ENCODE data around the gene ASMT.
"Not testable (repeated sequence)": the region's sequence is repeated elsewhere in the genome, so short reads cannot be mapped to it uniquely, and the experiment has no call there.

The ASMT gene

DNA sequence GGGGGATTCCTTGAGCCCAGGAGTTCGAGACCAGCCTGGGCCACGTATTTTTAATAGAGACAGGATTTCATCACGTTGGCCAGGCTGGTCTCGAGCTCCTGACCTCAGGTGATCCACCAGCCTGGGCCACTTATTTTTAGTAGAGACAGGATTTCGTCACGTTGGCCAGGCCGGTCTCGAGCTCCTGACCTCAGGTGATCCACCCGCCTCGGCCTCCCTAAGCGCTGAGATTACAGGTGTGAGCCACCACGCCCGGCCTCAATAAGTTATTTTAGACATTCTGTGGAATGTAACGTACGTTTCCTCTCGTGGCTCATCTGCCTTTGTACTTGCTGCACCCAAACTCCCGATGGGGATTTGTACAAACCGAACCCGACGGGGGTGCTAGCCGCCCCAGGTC is 8.8 kb downstream of the ASMT start:
- Histone ChIP-seq H3K27ac (ENCODE audit: poor library complexity, severe bottlenecking) (no peak overlapping the region), H3K4me3 (ENCODE audit: severe bottlenecking) (no peak overlapping the region), H3K4me1 (ENCODE audit: insufficient read depth, poor library complexity, severe bottlenecking) (no peaks in the 10 kb centered on the region), H3K36me3 (ENCODE audit: low read depth) (no peaks in the 10 kb centered on the region), H3K27me3 (ENCODE audit: insufficient read depth, poor library complexity, severe bottlenecking) (no peaks in the 10 kb centered on the region), H3K9me3 (ENCODE audit: severe bottlenecking) (no peaks in the 10 kb centered on the region)
- TF ChIP-seq, protein P1, sequence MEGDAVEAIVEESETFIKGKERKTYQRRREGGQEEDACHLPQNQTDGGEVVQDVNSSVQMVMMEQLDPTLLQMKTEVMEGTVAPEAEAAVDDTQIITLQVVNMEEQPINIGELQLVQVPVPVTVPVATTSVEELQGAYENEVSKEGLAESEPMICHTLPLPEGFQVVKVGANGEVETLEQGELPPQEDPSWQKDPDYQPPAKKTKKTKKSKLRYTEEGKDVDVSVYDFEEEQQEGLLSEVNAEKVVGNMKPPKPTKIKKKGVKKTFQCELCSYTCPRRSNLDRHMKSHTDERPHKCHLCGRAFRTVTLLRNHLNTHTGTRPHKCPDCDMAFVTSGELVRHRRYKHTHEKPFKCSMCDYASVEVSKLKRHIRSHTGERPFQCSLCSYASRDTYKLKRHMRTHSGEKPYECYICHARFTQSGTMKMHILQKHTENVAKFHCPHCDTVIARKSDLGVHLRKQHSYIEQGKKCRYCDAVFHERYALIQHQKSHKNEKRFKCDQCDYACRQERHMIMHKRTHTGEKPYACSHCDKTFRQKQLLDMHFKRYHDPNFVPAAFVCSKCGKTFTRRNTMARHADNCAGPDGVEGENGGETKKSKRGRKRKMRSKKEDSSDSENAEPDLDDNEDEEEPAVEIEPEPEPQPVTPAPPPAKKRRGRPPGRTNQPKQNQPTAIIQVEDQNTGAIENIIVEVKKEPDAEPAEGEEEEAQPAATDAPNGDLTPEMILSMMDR (IDR thresholded peaks at IDR 0.05; ENCODE audit: poor library complexity, severe bottlenecking) = no peak
- ATAC-seq (ENCODE audit: low read depth) (no peak), DNase-seq (ENCODE audit: low spot score) (no peak)

- H3K36me3 ChIP-seq (ENCODE audit: low read depth); H3K4me1 ChIP-seq (ENCODE audit: insufficient read depth, poor library complexity, severe bottlenecking); H3K27ac ChIP-seq (ENCODE audit: poor library complexity, severe bottlenecking); H3K9me3 ChIP-seq (ENCODE audit: severe bottlenecking); H3K27me3 ChIP-seq (ENCODE audit: insufficient read depth, poor library complexity, severe bottlenecking); H3K4me3 ChIP-seq (ENCODE audit: severe bottlenecking); DNase-seq (ENCODE audit: low spot score); ATAC-seq (ENCODE audit: low read depth): not testable (repeated sequence)
Observed at GRCh38 chrX:1624158-1624860, 9.4 kb downstream of the ASMT start.

DNA sequence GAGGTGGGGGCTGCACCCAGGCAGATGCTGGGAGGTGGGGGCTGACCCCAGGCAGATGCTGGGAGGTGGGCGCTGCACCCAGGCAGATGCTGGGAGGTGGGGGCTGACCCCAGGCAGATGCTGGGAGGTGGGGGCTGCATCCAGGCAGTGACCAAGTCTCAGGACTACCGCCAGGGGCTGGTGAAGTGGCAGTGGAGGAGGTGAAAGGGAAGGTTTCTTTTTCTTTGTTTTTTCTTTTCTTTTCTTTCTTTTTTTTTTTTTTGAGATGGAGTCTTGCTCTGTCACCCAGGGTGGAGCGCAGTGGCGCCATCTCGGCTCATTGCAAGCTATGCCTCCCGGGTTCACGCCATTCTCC is 10.0 kb downstream of the ASMT start:
- not testable (repeated sequence) for H3K4me1 ChIP-seq (ENCODE audit: insufficient read depth, poor library complexity, severe bottlenecking); H3K9me3 ChIP-seq (ENCODE audit: severe bottlenecking); H3K4me3 ChIP-seq (ENCODE audit: severe bottlenecking); ATAC-seq (ENCODE audit: low read depth); H3K27ac ChIP-seq (ENCODE audit: poor library complexity, severe bottlenecking); DNase-seq (ENCODE audit: low spot score); H3K36me3 ChIP-seq (ENCODE audit: low read depth); H3K27me3 ChIP-seq (ENCODE audit: insufficient read depth, poor library complexity, severe bottlenecking)

DNA sequence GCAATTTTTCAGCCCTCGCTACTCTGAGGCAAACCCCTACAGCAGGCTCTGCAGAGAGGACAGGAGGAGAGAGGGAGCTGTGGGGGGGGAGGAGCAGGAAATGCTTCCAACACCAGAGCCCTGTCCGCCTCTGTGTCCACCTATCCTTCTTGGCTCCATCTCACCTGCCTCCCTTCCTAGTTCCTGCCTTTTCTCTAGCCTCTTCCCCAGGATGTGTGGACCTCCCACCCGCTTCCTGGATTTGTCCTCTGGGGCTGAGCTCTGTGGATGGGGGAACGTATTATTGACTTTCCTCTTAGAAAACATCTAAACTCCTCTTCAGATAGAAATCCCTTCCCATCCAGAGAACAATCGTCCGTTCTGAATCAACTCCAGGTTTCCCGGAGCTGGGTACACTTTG is 14.4 kb downstream of the ASMT start:
- TF ChIP-seq, protein P1 (IDR thresholded peaks at IDR 0.05; ENCODE audit: poor library complexity, severe bottlenecking) = no peak
- H3K4me3 ChIP-seq (ENCODE audit: severe bottlenecking) = no peak overlapping the region
- no peak overlapping the region for H3K27ac ChIP-seq (ENCODE audit: poor library complexity, severe bottlenecking)
- ATAC-seq (ENCODE audit: low read depth) (no peak), DNase-seq (ENCODE audit: low spot score) (no peak)
- no peaks in the 10 kb centered on the region for H3K36me3 ChIP-seq (ENCODE audit: low read depth)
- H3K4me1 ChIP-seq (ENCODE audit: insufficient read depth, poor library complexity, severe bottlenecking) = no peaks in the 10 kb centered on the region
- H3K27me3 ChIP-seq (ENCODE audit: insufficient read depth, poor library complexity, severe bottlenecking) = no peaks in the 10 kb centered on the region
- no peaks in the 10 kb centered on the region for H3K9me3 ChIP-seq (ENCODE audit: severe bottlenecking)

- DNase-seq (ENCODE audit: low spot score) (no peak), ATAC-seq (ENCODE audit: low read depth) (no peak)
- Histone ChIP-seq H3K27ac (ENCODE audit: poor library complexity, severe bottlenecking) (no peak overlapping the region), H3K9me3 (ENCODE audit: severe bottlenecking) (peaks cover 7% of the 10 kb centered on the region), H3K4me1 (ENCODE audit: insufficient read depth, poor library complexity, severe bottlenecking) (no peaks in the 10 kb centered on the region), H3K27me3 (ENCODE audit: insufficient read depth, poor library complexity, severe bottlenecking) (no peaks in the 10 kb centered on the region), H3K36me3 (ENCODE audit: low read depth) (no peaks in the 10 kb centered on the region), H3K4me3 (ENCODE audit: severe bottlenecking) (no peak overlapping the region)
- TF ChIP-seq, protein P1 (IDR thresholded peaks at IDR 0.05; ENCODE audit: poor library complexity, severe bottlenecking) = no peak
Observed at GRCh38 chrX:1646009-1646408, 31.1 kb downstream of the ASMT start.

DNA sequence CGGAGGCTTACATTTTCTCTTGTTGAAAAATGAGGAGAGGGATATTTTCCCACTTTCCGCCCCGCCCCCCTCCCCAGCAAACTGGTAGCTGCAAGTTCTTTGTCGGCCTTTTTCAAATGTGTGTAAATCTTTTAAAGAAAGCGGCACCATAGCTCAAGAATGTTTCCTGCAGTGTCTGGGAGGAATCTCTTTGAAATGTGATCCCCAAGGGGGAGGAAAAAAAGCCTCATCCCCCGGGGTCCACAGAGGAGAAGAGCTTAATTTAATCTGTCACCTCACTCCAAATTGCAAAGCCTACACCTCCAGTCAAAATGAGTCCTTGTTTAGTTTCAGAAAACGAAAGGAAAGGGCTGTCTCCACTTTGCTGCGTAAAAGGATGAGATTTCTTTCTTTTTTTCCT is 34.8 kb downstream of the ASMT start:
- no peaks in the 10 kb centered on the region for H3K4me1 ChIP-seq (ENCODE audit: insufficient read depth, poor library complexity, severe bottlenecking)
- DNase-seq (ENCODE audit: low spot score) = no peak
- no peaks in the 10 kb centered on the region for H3K27me3 ChIP-seq (ENCODE audit: insufficient read depth, poor library complexity, severe bottlenecking)
- H3K27ac ChIP-seq (ENCODE audit: poor library complexity, severe bottlenecking) = no peak overlapping the region
- H3K36me3 ChIP-seq (ENCODE audit: low read depth) = no peaks in the 10 kb centered on the region
- ATAC-seq (ENCODE audit: low read depth) = no peak
- peaks cover 7% of the 10 kb centered on the region for H3K9me3 ChIP-seq (ENCODE audit: severe bottlenecking)
- TF ChIP-seq, protein P1 (IDR thresholded peaks at IDR 0.05; ENCODE audit: poor library complexity, severe bottlenecking) = no peak
- H3K4me3 ChIP-seq (ENCODE audit: severe bottlenecking) = no peak overlapping the region
